K562 (cell line): ENCODE measurements around the gene ZNF569. TPM values are rescaled to one million over a fixed set of nuclear protein-coding genes. Genes with fewer than 3 reads are reported as not detected.

Source experiments
- BRD4 ChIP-seq: fragments of 200-600 bp; sonication (generic); IDR thresholded peaks from 2 replicates; pipeline ENCODE4 v1.6.1; 2017; ENCODE audit warnings: inconsistent platforms
- BRD9 ChIP-seq: fragments of 450-650 bp; IDR thresholded peaks from 2 replicates; pipeline ENCODE4 v1.6.1; 2018; ENCODE audit warnings: low read depth; ENCODE audit not compliant: partially characterized antibody
- GATA2 ChIP-seq: sonication (generic); formaldehyde crosslinking; IDR thresholded peaks from 2 replicates; pipeline ENCODE4 v1.4.0; 2020; ENCODE audit warnings: mild to moderate bottlenecking, missing genetic modification reagents
- HNRNPK ChIP-seq: fragments of 200-400 bp; formaldehyde crosslinking; IDR thresholded peaks from one replicate; pipeline ENCODE4 v1.6.1; 2018; ENCODE audit warnings: mild to moderate bottlenecking, low read depth, low read length; ENCODE audit not compliant: poor library complexity, severe bottlenecking
- HOXB6 ChIP-seq: fragments of 250-450 bp; sonication (Bioruptor Pico); IDR thresholded peaks from 2 replicates; pipeline ENCODE4 v1.5.1; 2022; ENCODE audit warnings: mild to moderate bottlenecking, borderline replicate concordance
- NR4A1 ChIP-seq, 2 experiments: fragments of 250-450 bp in 1 of 2; fragments of 450-650 bp in 1 of 2; sonication (Bioruptor Pico) in 1 of 2; IDR thresholded peaks; 2 replicates each; pipeline versions ENCODE4 v1.4.0 to v1.6.1; 2016 to 2020; ENCODE audit warnings: mild to moderate bottlenecking in 2 of 2, missing compliant biosample characterization in 1 of 2, missing genetic modification characterization in 1 of 2, moderate library complexity in 1 of 2
- POLR2B ChIP-seq: fragments of 450-650 bp; IDR thresholded peaks from 2 replicates; pipeline ENCODE4 v1.6.1; 2018; ENCODE audit warnings: low read depth; ENCODE audit not compliant: partially characterized antibody
- RBM34 ChIP-seq: fragments of 200-400 bp; formaldehyde crosslinking; IDR thresholded peaks from 2 replicates; pipeline ENCODE4 v1.6.1; 2018; ENCODE audit warnings: low read length, borderline replicate concordance; ENCODE audit not compliant: insufficient read depth
- SREBF2 ChIP-seq: sonication (generic); formaldehyde crosslinking; IDR thresholded peaks from 2 replicates; pipeline ENCODE4 v1.4.0; 2020; ENCODE audit warnings: mild to moderate bottlenecking, missing genetic modification reagents
- TGIF2 ChIP-seq: sonication (generic); formaldehyde crosslinking; IDR thresholded peaks from 2 replicates; pipeline ENCODE4 v1.8.1; 2022; ENCODE audit warnings: mild to moderate bottlenecking, missing genetic modification reagents, moderate library complexity
- THAP12 ChIP-seq: fragments of 250-450 bp; sonication (Bioruptor Pico); IDR thresholded peaks from 2 replicates; pipeline ENCODE4 v1.9.0; 2021; ENCODE audit warnings: mild to moderate bottlenecking, inconsistent platforms
- ZBTB1 ChIP-seq: sonication (generic); formaldehyde crosslinking; IDR thresholded peaks from 2 replicates; pipeline ENCODE4 v1.8.1; 2023; ENCODE audit warnings: missing genetic modification reagents, low read depth, mild to moderate bottlenecking, borderline replicate concordance
- ZC3H8 ChIP-seq: fragments of 450-650 bp; IDR thresholded peaks from 2 replicates; pipeline ENCODE4 v1.6.1; 2017
- ZKSCAN1 ChIP-seq: fragments of 150-350 bp; IDR thresholded peaks from 2 replicates; pipeline ENCODE4 v1.6.1; 2016; ENCODE audit warnings: low read depth, low read length
- ZNF232 ChIP-seq: sonication (generic); formaldehyde crosslinking; IDR thresholded peaks from 2 replicates; pipeline ENCODE4 v1.8.0; 2022; ENCODE audit warnings: mild to moderate bottlenecking, missing genetic modification reagents
- ZNF408 ChIP-seq: fragments of 250-450 bp; sonication (Bioruptor Pico); IDR thresholded peaks from 2 replicates; pipeline ENCODE4 v1.4.0; 2020; ENCODE audit warnings: low read depth, mild to moderate bottlenecking, moderate library complexity
- ZNF431 ChIP-seq: sonication (generic); formaldehyde crosslinking; IDR thresholded peaks from 2 replicates; pipeline ENCODE4 v1.8.0; 2022; ENCODE audit warnings: mild to moderate bottlenecking, missing genetic modification reagents
- ZNF444 ChIP-seq: fragments of 250-450 bp; sonication (Bioruptor Pico); IDR thresholded peaks from 2 replicates; pipeline ENCODE4 v1.4.0; 2020; ENCODE audit warnings: mild to moderate bottlenecking, moderate library complexity
- ZNF76 ChIP-seq: fragments of 250-450 bp; sonication (Bioruptor Pico); IDR thresholded peaks from 2 replicates; pipeline ENCODE4 v1.4.0; 2020; ENCODE audit warnings: mild to moderate bottlenecking, moderate library complexity, borderline replicate concordance
- ZNF780A ChIP-seq: fragments of 250-450 bp; sonication (Bioruptor Pico); IDR thresholded peaks from 2 replicates; pipeline ENCODE4 v1.5.0; 2021; ENCODE audit warnings: mild to moderate bottlenecking
- polyA plus RNA-seq, 8 experiments: library from polyadenylated mRNA; depleted of rRNA in 4 of 8; stranded (reverse) in 5 of 8; unstranded in 3 of 8; fragments of >200 nt; fragmentation: Nextera tagmentation in 2 of 8; fragmentation: Illumina TruSeq in 1 of 8; extraction: Ambion mirVana in 2 of 8; extraction: Trizol in 1 of 8; gene quantifications; 2 replicates each; pipeline versions ENCODE4 v1.2.1 to v1.2.3, GENCODE V29; 2011 to 2014; ENCODE audit warnings: inconsistent platforms in 1 of 8, missing spikeins in 1 of 8
- total RNA-seq, 7 experiments: library from RNA; depleted of rRNA in 6 of 7; stranded (reverse); fragments of >200 nt in 6 of 7; fragmentation: Illumina TruSeq in 2 of 7; extraction: Trizol in 2 of 7; gene quantifications; 2 replicates each; pipeline versions ENCODE4 v1.2.1 to v1.2.3, GENCODE V29; 2011 to 2021; ENCODE audit warnings: low replicate concordance in 1 of 7
- TF ChIP-seq, protein P1 (sequence below): fragments of 450-650 bp; IDR thresholded peaks from 2 replicates; pipeline ENCODE4 v1.6.1; 2016
- TF ChIP-seq, protein P2 (sequence below): fragments of 250-450 bp; sonication (Bioruptor Pico); IDR thresholded peaks from 2 replicates; pipeline ENCODE4 v1.5.0; 2021

ZNF569 gene
- total and polyA plus RNA-seq, 9 of the 15 experiments (the other 6 are each of a cell fraction or from before 2014, with no cell fraction given): 2.1 to 5.7 (median 4.5) TPM

GRCh38 chr19:37466798-37467607, at the start of gene ZNF569 (continued):
- no peak for TF ChIP-seq BRD9
- TF ChIP-seq HNRNPK: no peak
- TF ChIP-seq ZC3H8: no peak
- TF ChIP-seq NR4A1 (CRISPR knock-in tag; IDR thresholded peaks at IDR 0.05): no peak
- TF ChIP-seq NR4A1 (tag; IDR thresholded peaks at IDR 0.05): no peak
- no peak for TF ChIP-seq ZNF431 (CRISPR knock-in tag)
- no peak for TF ChIP-seq ZNF780A (CRISPR knock-in tag)
- no peak for TF ChIP-seq SREBF2 (CRISPR knock-in tag)
- TF ChIP-seq ZNF444 (CRISPR knock-in tag): no peak
- no peak for TF ChIP-seq ZBTB1 (CRISPR knock-in tag)
- TF ChIP-seq, protein P1, sequence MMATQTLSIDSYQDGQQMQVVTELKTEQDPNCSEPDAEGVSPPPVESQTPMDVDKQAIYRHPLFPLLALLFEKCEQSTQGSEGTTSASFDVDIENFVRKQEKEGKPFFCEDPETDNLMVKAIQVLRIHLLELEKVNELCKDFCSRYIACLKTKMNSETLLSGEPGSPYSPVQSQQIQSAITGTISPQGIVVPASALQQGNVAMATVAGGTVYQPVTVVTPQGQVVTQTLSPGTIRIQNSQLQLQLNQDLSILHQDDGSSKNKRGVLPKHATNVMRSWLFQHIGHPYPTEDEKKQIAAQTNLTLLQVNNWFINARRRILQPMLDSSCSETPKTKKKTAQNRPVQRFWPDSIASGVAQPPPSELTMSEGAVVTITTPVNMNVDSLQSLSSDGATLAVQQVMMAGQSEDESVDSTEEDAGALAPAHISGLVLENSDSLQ: peak; percentile 48
- TF ChIP-seq, protein P2, sequence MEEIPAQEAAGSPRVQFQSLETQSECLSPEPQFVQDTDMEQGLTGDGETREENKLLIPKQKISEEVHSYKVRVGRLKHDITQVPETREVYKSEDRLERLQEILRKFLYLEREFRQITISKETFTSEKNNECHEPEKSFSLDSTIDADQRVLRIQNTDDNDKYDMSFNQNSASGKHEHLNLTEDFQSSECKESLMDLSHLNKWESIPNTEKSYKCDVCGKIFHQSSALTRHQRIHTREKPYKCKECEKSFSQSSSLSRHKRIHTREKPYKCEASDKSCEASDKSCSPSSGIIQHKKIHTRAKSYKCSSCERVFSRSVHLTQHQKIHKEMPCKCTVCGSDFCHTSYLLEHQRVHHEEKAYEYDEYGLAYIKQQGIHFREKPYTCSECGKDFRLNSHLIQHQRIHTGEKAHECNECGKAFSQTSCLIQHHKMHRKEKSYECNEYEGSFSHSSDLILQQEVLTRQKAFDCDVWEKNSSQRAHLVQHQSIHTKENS (CRISPR knock-in tag): no peak
- TF ChIP-seq POLR2B: no peak
- 0 out of 2 replicates have a peak, but pooled peaks have one; percentile 23 for TF ChIP-seq THAP12 (CRISPR knock-in tag)
- TF ChIP-seq BRD4: no peak
- no peak for TF ChIP-seq ZNF408 (CRISPR knock-in tag)
- 0 out of 2 replicates have a peak, but pooled peaks have one; percentile 32 for TF ChIP-seq ZKSCAN1
- TF ChIP-seq HOXB6 (CRISPR knock-in tag): no peak
- no peak for TF ChIP-seq RBM34
- no peak for TF ChIP-seq GATA2 (CRISPR knock-in tag)
- TF ChIP-seq TGIF2 (CRISPR knock-in tag): no peak
- no peak for TF ChIP-seq ZNF76
- no peak for TF ChIP-seq ZNF232 (CRISPR knock-in tag)
